Neural crest cell (in vitro differentiated cells): ENCODE measurements around the gene HPX. TPM values are rescaled to one million over a fixed set of nuclear protein-coding genes. Genes with fewer than 3 reads are reported as not detected.
A peak's percentile ranks its signal among the peaks of the same experiment; 100 is the strongest.

Experiments
- DNase-seq: peaks from one replicate; pipeline ENCODE4 v3.0.0; 2021; ENCODE audit warnings: low read depth, mixed read lengths, low spot score
- H3K27ac Mint-ChIP-seq: one replicate; pipeline ENCODE4 v1.8.0; 2021; ENCODE audit warnings: mild to moderate bottlenecking, mixed read lengths; ENCODE audit not compliant: unreplicated experiment
- H3K27me3 Mint-ChIP-seq: 2 replicates; pipeline ENCODE4 v1.8.0; 2021; ENCODE audit warnings: low read depth, mild to moderate bottlenecking, mixed read lengths
- H3K36me3 Mint-ChIP-seq: 2 replicates; pipeline ENCODE4 v1.8.0; 2021; ENCODE audit warnings: low read depth, mild to moderate bottlenecking, mixed read lengths
- H3K4me1 Mint-ChIP-seq: 2 replicates; pipeline ENCODE4 v1.8.0; 2021; ENCODE audit warnings: mixed read lengths
- H3K4me3 Mint-ChIP-seq: one replicate; pipeline ENCODE4 v1.8.0; 2021; ENCODE audit warnings: mild to moderate bottlenecking, mixed read lengths
- H3K9me3 Mint-ChIP-seq: 2 replicates; pipeline ENCODE4 v1.8.0; 2021; ENCODE audit warnings: mixed read lengths
- total RNA-seq: library from RNA; stranded (reverse); gene quantifications from 2 replicates; pipeline ENCODE4 v1.2.1, GENCODE V29; 2021
- TF ChIP-seq, protein P1 (sequence below): fragments of 200-600 bp; sonication (generic); conservative IDR thresholded peaks from 2 replicates; pipeline ENCODE4 v1.5.0; 2021; ENCODE audit warnings: antibody characterized with exemption, mild to moderate bottlenecking

HPX gene
- total RNA-seq, 1 donor from 2014 or later, result 4.3 TPM

DNA sequence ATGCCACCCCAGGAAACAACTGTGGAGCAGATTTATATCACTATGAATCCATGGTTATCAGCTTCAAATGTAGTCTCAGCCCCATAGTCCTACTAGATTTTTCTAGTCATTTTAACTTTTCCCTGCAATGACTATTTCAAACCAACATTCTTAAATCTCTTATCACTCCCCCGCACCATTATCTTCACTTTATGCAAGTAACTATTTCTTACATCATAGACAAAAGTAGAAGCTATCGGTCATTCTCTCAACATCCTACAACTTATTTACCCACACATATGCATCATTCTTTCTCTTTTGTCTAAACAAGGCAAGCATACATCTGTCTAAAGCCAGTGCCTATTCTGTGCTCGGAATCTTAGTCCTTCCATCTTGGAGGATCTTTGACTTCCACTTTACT is 44.9 kb upstream of the HPX start:
- no peak overlapping the region for H3K27ac Mint-ChIP-seq
- no peak overlapping the region for H3K4me3 Mint-ChIP-seq
- peaks cover 12% of the 10 kb centered on the region for H3K36me3 Mint-ChIP-seq
- no peaks in the 10 kb centered on the region for H3K27me3 Mint-ChIP-seq
- TF ChIP-seq, protein P1, sequence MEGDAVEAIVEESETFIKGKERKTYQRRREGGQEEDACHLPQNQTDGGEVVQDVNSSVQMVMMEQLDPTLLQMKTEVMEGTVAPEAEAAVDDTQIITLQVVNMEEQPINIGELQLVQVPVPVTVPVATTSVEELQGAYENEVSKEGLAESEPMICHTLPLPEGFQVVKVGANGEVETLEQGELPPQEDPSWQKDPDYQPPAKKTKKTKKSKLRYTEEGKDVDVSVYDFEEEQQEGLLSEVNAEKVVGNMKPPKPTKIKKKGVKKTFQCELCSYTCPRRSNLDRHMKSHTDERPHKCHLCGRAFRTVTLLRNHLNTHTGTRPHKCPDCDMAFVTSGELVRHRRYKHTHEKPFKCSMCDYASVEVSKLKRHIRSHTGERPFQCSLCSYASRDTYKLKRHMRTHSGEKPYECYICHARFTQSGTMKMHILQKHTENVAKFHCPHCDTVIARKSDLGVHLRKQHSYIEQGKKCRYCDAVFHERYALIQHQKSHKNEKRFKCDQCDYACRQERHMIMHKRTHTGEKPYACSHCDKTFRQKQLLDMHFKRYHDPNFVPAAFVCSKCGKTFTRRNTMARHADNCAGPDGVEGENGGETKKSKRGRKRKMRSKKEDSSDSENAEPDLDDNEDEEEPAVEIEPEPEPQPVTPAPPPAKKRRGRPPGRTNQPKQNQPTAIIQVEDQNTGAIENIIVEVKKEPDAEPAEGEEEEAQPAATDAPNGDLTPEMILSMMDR, result no peak
- peaks cover 23% of the 10 kb centered on the region for H3K4me1 Mint-ChIP-seq
- DNase-seq, result no peak
- H3K9me3 Mint-ChIP-seq, result no peaks in the 10 kb centered on the region

- TF ChIP-seq, protein P1, result no peak
- H3K27ac Mint-ChIP-seq, result peak overlapping the region; percentile 46
- no peaks in the 10 kb centered on the region for H3K9me3 Mint-ChIP-seq
These were observed 42.2 kb upstream of the HPX start for GRCh38 chr11:6483015-6483414.

DNA sequence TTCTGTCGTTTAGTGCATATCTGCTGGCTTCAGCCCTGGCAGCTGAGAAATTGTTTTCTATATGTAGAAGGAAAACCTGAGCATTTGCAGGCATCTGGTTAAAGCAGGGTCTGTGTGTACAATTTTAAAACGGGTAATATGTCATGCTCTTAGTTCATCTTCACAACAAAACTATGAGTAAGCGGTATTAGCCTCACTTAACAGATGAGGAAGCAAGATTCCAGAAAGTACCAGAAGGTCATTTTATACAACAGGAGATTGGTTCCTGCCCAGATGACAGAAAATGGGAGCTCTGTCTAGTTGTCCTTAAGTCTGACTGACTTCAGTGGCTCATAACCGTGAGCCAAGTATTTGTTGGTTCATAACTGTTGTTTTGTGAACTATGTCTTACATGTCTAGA is 41.7 kb upstream of the HPX start:
- DNase-seq, result no peak
- no peaks in the 10 kb centered on the region for H3K27me3 Mint-ChIP-seq
- H3K36me3 Mint-ChIP-seq, result peaks cover 15% of the 10 kb centered on the region
- peak overlapping the region; percentile 55 for H3K27ac Mint-ChIP-seq
- peak overlapping the region; percentile 99 for H3K4me3 Mint-ChIP-seq
- peaks cover 38% of the 10 kb centered on the region for H3K4me1 Mint-ChIP-seq
- TF ChIP-seq, protein P1, result no peak
- no peaks in the 10 kb centered on the region for H3K9me3 Mint-ChIP-seq

More at GRCh38 chr11:6483015-6483414, 42.2 kb upstream of the HPX start:
- H3K4me1 Mint-ChIP-seq, result peaks cover 38% of the 10 kb centered on the region
- H3K27me3 Mint-ChIP-seq, result no peaks in the 10 kb centered on the region
- DNase-seq, result no peak
- H3K36me3 Mint-ChIP-seq, result peaks cover 12% of the 10 kb centered on the region
- peak overlapping the region; percentile 99 for H3K4me3 Mint-ChIP-seq

GRCh38 chr11:6481924-6482275 is 41.1 kb upstream of the HPX start:
- no peak for DNase-seq
- Mint-ChIP-seq H3K4me1 (peaks cover 38% of the 10 kb centered on the region), H3K27me3 (no peaks in the 10 kb centered on the region), H3K27ac (peak overlapping the region; percentile 99), H3K4me3 (peak overlapping the region; percentile 99), H3K36me3 (peaks cover 15% of the 10 kb centered on the region), H3K9me3 (no peaks in the 10 kb centered on the region)
- TF ChIP-seq, protein P1, result no peak

GRCh38 chr11:6481012-6481923 is 40.5 kb upstream of the HPX start, which contains the start of the genes ARFIP2 and TIMM10B:
ARFIP2 (minus strand) TSS chr11:6481331; CDS start chr11:6480421, 910 bp downstream.
TIMM10B (plus strand) TSS chr11:6481501; CDS start chr11:6481517, 16 bp downstream.
- Mint-ChIP-seq H3K27me3 (no peaks in the 10 kb centered on the region), H3K27ac (peak within 1 kb of the TSS; percentile 99), H3K36me3 (peaks cover 15% of the 10 kb centered on the region), H3K9me3 (no peaks in the 10 kb centered on the region), H3K4me3 (peak within 1 kb of the TSS; percentile 99), H3K4me1 (peaks cover 38% of the 10 kb centered on the region)
- TF ChIP-seq, protein P1, result no peak
- peak; percentile 88 for DNase-seq
